ENCODE measurements around the gene SLC6A9.

SLC6A9 gene

GRCh38 chr1:43976890-43977289, 54.4 kb downstream of the SLC6A9 start:
- no peak overlapping the region for H3K4me3 ChIP-seq (ENCODE audit: low read depth, low read length)
- no peak overlapping the region for H3K27ac ChIP-seq
- no peak for TF ChIP-seq CTCF (IDR thresholded peaks at IDR 0.05; ENCODE audit: low read depth, low read length, missing control alignments)
- in situ Hi-C loops (cut with HindIII; ENCODE audit: low pct_ligation_motif_present, low sequenced_read_pairs) = no loop called here
- no peak for DNase-seq
- H3K36me3 ChIP-seq (replicated peaks) = peaks cover 23% of the 10 kb centered on the region
- H3K27me3 ChIP-seq (replicated peaks) = no peaks in the 10 kb centered on the region

- Histone ChIP-seq H3K27me3 (replicated peaks) (no peaks in the 10 kb centered on the region), H3K36me3 (replicated peaks) (peaks cover 23% of the 10 kb centered on the region), H3K27ac (no peak overlapping the region), H3K4me3 (ENCODE audit: low read depth, low read length) (peak overlapping the region; percentile 87)
- in situ Hi-C loops (cut with HindIII; ENCODE audit: low pct_ligation_motif_present, low sequenced_read_pairs) = no loop called here
- no peak for DNase-seq
- peak; percentile 32 for TF ChIP-seq CTCF (IDR thresholded peaks at IDR 0.05; ENCODE audit: low read depth, low read length, missing control alignments)
Observed at GRCh38 chr1:43976045-43976444, 55.2 kb downstream of the SLC6A9 start.

- Histone ChIP-seq H3K27ac (peak overlapping the region; percentile 74), H3K36me3 (replicated peaks) (peaks cover 23% of the 10 kb centered on the region), H3K27me3 (replicated peaks) (no peaks in the 10 kb centered on the region), H3K4me3 (ENCODE audit: low read depth, low read length) (peak overlapping the region; percentile 87)
- no peak for TF ChIP-seq CTCF (IDR thresholded peaks at IDR 0.05; ENCODE audit: low read depth, low read length, missing control alignments)
- DNase-seq = no peak
- in situ Hi-C loops (cut with HindIII; ENCODE audit: low pct_ligation_motif_present, low sequenced_read_pairs) = no loop called here
Observed at GRCh38 chr1:43975249-43975961, 55.9 kb downstream of the SLC6A9 start.

- H3K4me3 ChIP-seq (ENCODE audit: low read depth, low read length) = peak within 1 kb of the TSS; percentile 87
- DNase-seq = peak; percentile 92
- in situ Hi-C loops (cut with HindIII; ENCODE audit: low pct_ligation_motif_present, low sequenced_read_pairs) = no loop called here
- TF ChIP-seq CTCF (IDR thresholded peaks at IDR 0.05; ENCODE audit: low read depth, low read length, missing control alignments) = no peak
- H3K27me3 ChIP-seq (replicated peaks) = no peaks in the 10 kb centered on the region
- H3K36me3 ChIP-seq (replicated peaks) = peaks cover 23% of the 10 kb centered on the region
- H3K27ac ChIP-seq = peak within 1 kb of the TSS; percentile 74
Observed at GRCh38 chr1:43974443-43975248, 56.6 kb downstream of the SLC6A9 start, which contains the start of gene ATP6V0B. ATP6V0B (plus strand) TSS chr1:43974960; CDS start chr1:43975041, 81 bp downstream.

GRCh38 chr1:43973981-43974442, 57.2 kb downstream of the SLC6A9 start:
- Histone ChIP-seq H3K27me3 (replicated peaks) (no peaks in the 10 kb centered on the region), H3K36me3 (replicated peaks) (peaks cover 23% of the 10 kb centered on the region), H3K27ac (no peak overlapping the region), H3K4me3 (ENCODE audit: low read depth, low read length) (peak overlapping the region; percentile 87)
- in situ Hi-C loops (cut with HindIII; ENCODE audit: low pct_ligation_motif_present, low sequenced_read_pairs) = no loop called here
- no peak for DNase-seq
- TF ChIP-seq CTCF (IDR thresholded peaks at IDR 0.05; ENCODE audit: low read depth, low read length, missing control alignments) = no peak

Data from brain microvascular endothelial cell (primary cell).